SH-SY5Y (cell line): ENCODE measurements around the gene SAMD4B.

Experiments used
- GATA2 ChIP-seq: IDR thresholded peaks from 2 replicates; pipeline ENCODE4 v1.6.1; 2011; ENCODE audit warnings: mild to moderate bottlenecking, low read depth, low read length
- GATA3 ChIP-seq: IDR thresholded peaks from 2 replicates; pipeline ENCODE4 v1.6.1; 2011; ENCODE audit warnings: low read depth, mild to moderate bottlenecking, low read length, moderate library complexity

- TF ChIP-seq GATA2 (no peak), GATA3 (no peak)
These were observed 30.0 kb downstream of the SAMD4B start for GRCh38 chr19:39372047-39372802.
